Activated CD4-positive, CD25-positive, alpha-beta regulatory T cell treated with anti-CD3 and anti-CD28 coated beads, Interleukin-2, amount 50 U/mL, for 24 hours (primary cell): Measurements from ENCODE around the gene ITGA11.
"Not testable (repeated sequence)": the region's sequence is repeated elsewhere in the genome, so short reads cannot be mapped to it uniquely, and the experiment has no call there.

Experiments used
- ATAC-seq, 2 donors: fragments of 150-1000 bp; cut with Tn5 transposase; one replicate each; pipeline ENCODE4 v1.10.0; 2021; ENCODE audit warnings: mild to moderate bottlenecking in 1 of 2, moderate library complexity in 1 of 2

The ITGA11 gene

GRCh38 chr15:68410466-68411342, 21.3 kb downstream of the ITGA11 start:
- ATAC-seq = no peak

- ATAC-seq = no peak
These were observed 22.1 kb downstream of the ITGA11 start for GRCh38 chr15:68409736-68410370.

GRCh38 chr15:68408971-68409370, 23.0 kb downstream of the ITGA11 start:
- no peak for ATAC-seq

- no peak for ATAC-seq
These were observed 23.8 kb downstream of the ITGA11 start for GRCh38 chr15:68407886-68408881.

- no peak for ATAC-seq
These were observed 24.6 kb downstream of the ITGA11 start for GRCh38 chr15:68407141-68407885.

- ATAC-seq = no peak
These were observed 26.3 kb downstream of the ITGA11 start for GRCh38 chr15:68405378-68406250.

- ATAC-seq = no peak
These were observed 27.7 kb downstream of the ITGA11 start for GRCh38 chr15:68404056-68404798.

GRCh38 chr15:68403161-68403941, 28.6 kb downstream of the ITGA11 start:
- no peak for ATAC-seq

- ATAC-seq = no peak
These were observed 29.4 kb downstream of the ITGA11 start for GRCh38 chr15:68402432-68403160.

- ATAC-seq = no peak
These were observed 30.2 kb downstream of the ITGA11 start for GRCh38 chr15:68401496-68402431.

- no peak for ATAC-seq
These were observed 31.9 kb downstream of the ITGA11 start for GRCh38 chr15:68400066-68400456.

GRCh38 chr15:68399096-68400065, 32.6 kb downstream of the ITGA11 start:
- no peak for ATAC-seq

- ATAC-seq = not testable (repeated sequence)
These were observed 34.0 kb downstream of the ITGA11 start for GRCh38 chr15:68397999-68398398.

GRCh38 chr15:68396068-68396467, 35.9 kb downstream of the ITGA11 start:
- ATAC-seq = no peak

- no peak for ATAC-seq
These were observed 40.8 kb downstream of the ITGA11 start for GRCh38 chr15:68391121-68391520.
